Common myeloid progenitor, CD34-positive (primary cell): Measurements from ENCODE around the gene NR0B2. TPM values are rescaled to one million over a fixed set of nuclear protein-coding genes. Genes with fewer than 3 reads are reported as not detected.
A peak's percentile ranks its signal among the peaks of the same experiment; 100 is the strongest.

Source experiments
- CTCF ChIA-PET: fragments of 350-600 bp; sonication (Branson Sonifier 250); formaldehyde crosslinking; loops from one replicate; lab custom pipeline; 2021; ENCODE audit warnings: antibody characterized with exemption; lab: Charles Lee
- POLR2A ChIA-PET: fragments of 350-600 bp; sonication (Branson Sonifier 250); formaldehyde crosslinking; loops from one replicate; lab custom pipeline; 2021; ENCODE audit warnings: antibody characterized with exemption; lab: Charles Lee
- DNase-seq, 3 donors: peaks; one replicate each; pipeline versions ENCODE4 v3.0.0 to v3.0.0-alpha.2; 2013
- H3K27ac ChIP-seq, 2 experiments: 1 replicate in 1 of 2; 2 replicates in 1 of 2; pipeline ENCODE4 v1.7.0; 2013; ENCODE audit warnings: inconsistent platforms in 2 of 2, low read length in 2 of 2, mild to moderate bottlenecking in 2 of 2, low read depth in 1 of 2, moderate library complexity in 1 of 2; ENCODE audit not compliant: severe bottlenecking in 2 of 2, insufficient read depth in 1 of 2, poor library complexity in 1 of 2
- H3K27me3 ChIP-seq, 5 experiments: replicated peaks in 2 of 5; 1 replicate in 3 of 5; 2 replicates in 2 of 5; pipeline versions ENCODE4 v1.6.1 to v1.7.0; 2013; ENCODE audit warnings: low read length in 4 of 5, mild to moderate bottlenecking in 2 of 5, moderate library complexity in 2 of 5, inconsistent platforms in 1 of 5; ENCODE audit not compliant: insufficient read depth in 5 of 5, control insufficient read depth in 4 of 5
- H3K36me3 ChIP-seq, 4 experiments: 1 replicate in 2 of 4; 2 replicates in 2 of 4; pipeline versions ENCODE4 v1.6.1 to v1.7.0; 2013; ENCODE audit warnings: low read length in 3 of 4, control low read depth in 1 of 4, mild to moderate bottlenecking in 1 of 4; ENCODE audit not compliant: control insufficient read depth in 4 of 4, insufficient read depth in 4 of 4
- H3K4me1 ChIP-seq, 4 experiments: 1 replicate in 3 of 4; 2 replicates in 1 of 4; pipeline versions ENCODE4 v1.6.1 to v1.7.1; 2013; ENCODE audit warnings: low read length in 3 of 4, mild to moderate bottlenecking in 3 of 4, control low read depth in 1 of 4, inconsistent platforms in 1 of 4, moderate library complexity in 1 of 4; ENCODE audit not compliant: control insufficient read depth in 4 of 4, insufficient read depth in 4 of 4; ENCODE audit errors: control extremely low read depth in 1 of 4
- H3K4me3 ChIP-seq, 7 experiments: 1 replicate in 4 of 7; 2 replicates in 3 of 7; pipeline versions ENCODE4 v1.5.1 to v1.7.0; 2013; ENCODE audit warnings: mild to moderate bottlenecking in 7 of 7, low read length in 6 of 7, moderate library complexity in 6 of 7, inconsistent platforms in 2 of 7, low read depth in 2 of 7, control low read depth in 1 of 7; ENCODE audit not compliant: insufficient read depth in 4 of 7, control insufficient read depth in 1 of 7; ENCODE audit errors: extremely low read depth in 1 of 7
- H3K9me3 ChIP-seq, 5 experiments: 1 replicate in 4 of 5; 2 replicates in 1 of 5; pipeline versions ENCODE4 v1.6.1 to v1.7.1; 2013; ENCODE audit warnings: low read length in 4 of 5, mild to moderate bottlenecking in 2 of 5, inconsistent platforms in 1 of 5, low read depth in 1 of 5, moderate library complexity in 1 of 5; ENCODE audit not compliant: control insufficient read depth in 4 of 5, insufficient read depth in 2 of 5; ENCODE audit errors: control extremely low read depth in 1 of 5
- WGBS: methylation state at CpG from one replicate; pipeline ENCODE4 v1.1.5; 2013; ENCODE audit not compliant: insufficient coverage; 5-methylcytosine and 5-hydroxymethylcytosine counted together
- polyA plus RNA-seq: library from polyadenylated mRNA; unstranded; fragments of 120-200 nt; gene quantifications from one replicate; pipeline ENCODE4 v1.2.1, GENCODE V29; 2013

The NR0B2 gene, protein sequence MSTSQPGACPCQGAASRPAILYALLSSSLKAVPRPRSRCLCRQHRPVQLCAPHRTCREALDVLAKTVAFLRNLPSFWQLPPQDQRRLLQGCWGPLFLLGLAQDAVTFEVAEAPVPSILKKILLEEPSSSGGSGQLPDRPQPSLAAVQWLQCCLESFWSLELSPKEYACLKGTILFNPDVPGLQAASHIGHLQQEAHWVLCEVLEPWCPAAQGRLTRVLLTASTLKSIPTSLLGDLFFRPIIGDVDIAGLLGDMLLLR
- polyA plus RNA-seq, result not detected

DNA sequence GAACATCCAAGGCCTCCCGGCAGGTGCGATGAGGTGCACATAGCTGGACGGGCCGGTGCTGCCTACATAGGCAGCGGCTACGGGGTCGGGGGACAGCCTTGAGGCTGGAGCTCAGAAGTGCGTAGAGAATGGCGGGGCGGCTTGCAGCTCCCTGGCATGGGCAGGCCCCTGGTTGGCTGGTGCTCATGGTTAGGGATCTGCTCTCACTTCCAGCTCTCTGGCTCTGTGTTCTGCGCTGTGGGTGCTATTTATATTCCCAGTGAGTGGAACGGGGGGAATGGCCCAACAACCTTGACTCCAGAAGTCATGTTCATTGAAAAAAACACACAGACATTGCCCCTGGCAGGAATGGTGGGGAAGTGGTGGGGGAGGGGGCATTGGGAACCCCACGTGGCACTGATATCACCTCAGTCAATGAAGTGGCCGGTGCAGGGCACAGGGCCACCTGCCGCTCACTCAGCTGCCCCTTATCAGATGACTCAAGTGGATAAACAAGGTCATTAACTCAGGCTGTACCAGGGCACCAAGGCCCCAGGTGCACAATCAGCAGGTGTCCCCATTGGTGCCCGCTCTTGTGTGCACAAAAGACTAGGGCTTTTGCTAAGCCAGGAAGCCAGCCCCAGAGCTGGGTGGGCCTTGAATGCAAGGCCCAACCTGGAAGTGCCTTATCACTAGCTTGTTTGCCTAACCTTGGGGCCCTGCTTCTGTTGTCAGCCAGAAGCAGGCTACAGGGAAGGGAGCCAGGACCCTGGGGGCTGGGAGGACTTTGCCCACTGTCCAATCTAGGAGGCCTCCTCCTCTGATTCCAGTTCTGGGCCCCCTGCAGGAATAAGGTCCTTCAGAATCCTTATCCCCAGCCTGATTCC lies at the start of gene NR0B2:
TSS of gene NR0B2 (minus strand) at position 222 of the 866 bp plus-strand sequence. CDS start at position 187, 35 bp downstream.
- DNase-seq, result no peak
- WGBS, result 97% methylated on average over 14 of the region's 16 CpGs
- Histone ChIP-seq H3K27ac (peak within 1 kb of the TSS in 1 of 2 experiments; percentile 61), H3K9me3 (no peaks in the 10 kb centered on the region), H3K4me3 (no peak within 1 kb of the TSS), H3K4me1 (no peaks in the 10 kb centered on the region), H3K36me3 (no peaks in the 10 kb centered on the region), H3K27me3 (no peaks in the 10 kb centered on the region)
- CTCF ChIA-PET, result no interaction called here
- POLR2A ChIA-PET, result interaction anchor here (0.8 kb wide), 1 partner anchor 13 kb away, joined by 3 read pairs; no protein-coding TSS in a partner anchor

DNA sequence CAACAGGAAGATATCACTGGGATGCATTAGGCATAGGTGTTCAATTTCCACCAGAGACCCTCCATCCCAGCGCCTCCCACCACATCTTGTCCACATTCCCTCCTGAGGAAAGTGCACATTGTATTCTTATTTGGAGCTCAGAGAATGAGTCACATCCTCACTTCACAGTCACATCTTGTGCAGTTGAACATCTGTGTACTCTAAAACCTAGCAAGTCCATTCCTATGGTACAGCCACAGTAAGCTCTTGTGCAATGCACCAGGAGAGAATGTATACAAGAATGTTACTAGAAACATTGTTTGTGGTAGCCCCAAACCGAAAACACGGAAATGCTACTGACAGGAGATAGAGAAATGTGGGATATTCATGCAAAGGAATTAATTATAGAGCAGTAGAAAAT lies 48.1 kb upstream of the NR0B2 start:
- DNase-seq, result peak; percentile 14 to 80 (median 67)
- Histone ChIP-seq H3K36me3 (no peaks in the 10 kb centered on the region), H3K9me3 (no peaks in the 10 kb centered on the region), H3K27ac (no peak overlapping the region), H3K4me3 (no peak overlapping the region), H3K27me3 (peaks cover 6 to 53% (median 28%) of the 10 kb centered on the region in 5 experiments), H3K4me1 (peaks cover 0 to 16% (median 13%) of the 10 kb centered on the region in 4 experiments)
- 86% methylated on average over 1 of the region's 3 CpGs for whole genome bisulfite sequencing
- ChIA-PET POLR2A (no interaction called here), CTCF (interaction anchor here (1.0 kb wide), 2 partner anchors 35 to 47 kb away, joined by 3 read pairs; no protein-coding TSS in a partner anchor)

DNA sequence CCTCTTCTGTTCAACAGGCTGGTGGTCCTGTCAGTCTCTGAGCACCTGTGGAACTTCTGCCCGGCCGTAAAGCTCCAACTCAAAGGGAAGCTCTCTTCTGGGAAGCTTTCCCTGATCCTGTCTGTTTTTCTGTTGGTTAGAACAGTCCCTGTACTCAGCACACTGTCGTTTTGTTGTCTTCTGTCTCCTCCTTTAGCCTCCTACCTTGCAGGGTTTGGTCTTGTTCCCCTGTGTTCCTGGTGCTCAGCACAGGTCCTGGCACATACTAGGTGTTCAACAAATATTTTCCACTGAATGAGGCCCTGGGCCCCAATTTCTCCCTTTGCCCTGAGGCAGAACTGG lies 46.8 kb upstream of the NR0B2 start:
- Histone ChIP-seq H3K27ac (no peak overlapping the region), H3K27me3 (peaks cover 6 to 54% (median 30%) of the 10 kb centered on the region in 5 experiments), H3K4me3 (peak overlapping the region in 4 of 7 experiments; percentile 46 to 68 (median 56)), H3K4me1 (peaks cover 0 to 16% (median 13%) of the 10 kb centered on the region in 4 experiments), H3K9me3 (peaks cover 2 to 10% (median 6%) of the 10 kb centered on the region in 5 experiments), H3K36me3 (no peaks in the 10 kb centered on the region)
- no peak for DNase-seq
- CTCF ChIA-PET, result interaction anchor here (1.2 kb wide), 1 partner anchor 137 kb away, joined by 3 read pairs; no protein-coding TSS in a partner anchor
- WGBS, result 57% methylated on average over 3 of the region's 3 CpGs
- POLR2A ChIA-PET, result interaction anchor here (0.6 kb wide), 1 partner anchor 124 kb away, joined by 3 read pairs; no protein-coding TSS in a partner anchor

DNA sequence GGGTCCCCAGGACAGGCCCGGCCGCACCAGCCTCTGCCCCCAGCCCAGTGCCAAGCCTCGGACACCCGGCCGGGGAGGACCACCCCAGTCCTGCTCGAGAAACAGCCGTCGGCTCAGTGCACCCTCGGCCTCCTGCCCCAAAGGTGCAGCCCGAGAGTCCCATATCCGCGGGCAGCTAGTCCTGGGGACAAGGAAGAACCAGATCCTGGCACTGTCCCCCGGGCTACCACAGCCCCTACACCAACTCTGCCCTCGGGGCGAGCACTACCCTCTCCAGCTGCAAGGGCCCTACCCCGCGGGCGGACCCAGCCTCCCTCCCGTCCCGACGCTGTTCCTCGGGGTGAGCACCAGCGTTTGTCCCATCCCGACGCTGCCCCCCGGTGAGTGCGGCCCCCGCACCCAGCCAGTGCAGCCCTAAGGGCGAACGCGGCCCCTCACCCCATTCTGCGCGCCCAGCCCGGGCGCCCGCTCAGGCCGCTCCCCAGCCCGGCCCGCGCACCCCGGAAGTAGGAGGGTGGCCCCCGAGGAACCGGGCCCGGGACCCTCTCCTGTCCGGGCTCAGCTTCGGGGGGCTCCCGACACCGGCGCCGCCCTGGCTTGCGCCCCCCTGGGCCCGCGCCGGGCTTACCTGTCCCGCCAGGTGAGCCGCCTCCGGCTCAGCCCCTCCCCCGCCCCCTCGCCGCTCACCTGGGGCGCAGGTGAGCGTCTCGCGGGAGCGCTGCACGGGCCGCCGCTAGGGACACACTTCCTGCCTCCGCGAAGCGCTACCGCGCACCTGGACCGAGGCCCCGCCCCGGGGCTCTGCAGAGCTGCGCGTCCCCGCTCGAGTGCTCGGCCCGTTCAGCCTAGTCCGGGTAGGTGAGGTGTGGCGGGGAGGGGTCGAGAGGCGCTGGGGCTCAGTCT lies 46.2 kb upstream of the NR0B2 start, which contains the start of gene KDF1:
TSS of gene KDF1 (minus strand) at position 747 of the 903 bp plus-strand sequence. CDS start 8,088 bp downstream, outside the sequence.
- no peak within 1 kb of the TSS for H3K27ac ChIP-seq
- DNase-seq, result peak in 1 of 3 donors; percentile 31
- H3K4me3 ChIP-seq, result peak within 1 kb of the TSS; percentile 11 to 68 (median 46)
- ChIA-PET CTCF (interaction anchor here (1.2 kb wide), 1 partner anchor 138 kb away, joined by 3 read pairs; no protein-coding TSS in a partner anchor), POLR2A (no interaction called here)
- H3K36me3 ChIP-seq, result no peaks in the 10 kb centered on the region
- peaks cover 2 to 10% (median 6%) of the 10 kb centered on the region in 5 experiments for H3K9me3 ChIP-seq
- peaks cover 6 to 54% (median 30%) of the 10 kb centered on the region in 5 experiments for H3K27me3 ChIP-seq
- H3K4me1 ChIP-seq, result peaks cover 0 to 16% (median 13%) of the 10 kb centered on the region in 4 experiments
- WGBS, result 2% methylated on average over 68 of the region's 86 CpGs

DNA sequence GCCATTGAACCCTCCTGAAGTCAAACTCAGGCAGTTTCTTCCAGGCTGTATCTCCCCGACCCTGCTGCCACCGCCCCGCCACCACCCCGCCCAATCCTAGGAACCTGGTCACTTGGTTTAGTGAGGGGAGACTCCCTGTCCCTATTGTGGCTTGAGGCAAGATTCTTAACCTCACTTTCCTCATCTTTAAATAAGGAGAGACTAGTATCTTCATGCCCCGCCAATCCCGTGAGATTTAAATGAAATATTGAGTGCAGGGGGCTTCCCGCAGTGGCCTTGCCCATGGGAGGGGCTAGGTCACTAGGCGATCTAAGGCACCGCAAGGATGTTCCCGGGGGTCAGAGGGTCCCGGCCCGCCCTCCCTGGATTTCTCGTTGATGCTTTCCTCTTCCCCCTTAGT lies 45.5 kb upstream of the NR0B2 start:
- DNase-seq, result no peak
- CTCF ChIA-PET, result no interaction called here
- POLR2A ChIA-PET, result no interaction called here
- 19% methylated on average over 8 of the region's 13 CpGs for WGBS
- H3K4me1 ChIP-seq, result peaks cover 0 to 16% (median 13%) of the 10 kb centered on the region in 4 experiments
- H3K36me3 ChIP-seq, result no peaks in the 10 kb centered on the region
- H3K9me3 ChIP-seq, result peaks cover 2 to 10% (median 6%) of the 10 kb centered on the region in 5 experiments
- peak overlapping the region in 3 of 7 experiments; percentile 55 to 68 (median 56) for H3K4me3 ChIP-seq
- H3K27me3 ChIP-seq, result peaks cover 6 to 54% (median 30%) of the 10 kb centered on the region in 5 experiments
- no peak overlapping the region for H3K27ac ChIP-seq

DNA sequence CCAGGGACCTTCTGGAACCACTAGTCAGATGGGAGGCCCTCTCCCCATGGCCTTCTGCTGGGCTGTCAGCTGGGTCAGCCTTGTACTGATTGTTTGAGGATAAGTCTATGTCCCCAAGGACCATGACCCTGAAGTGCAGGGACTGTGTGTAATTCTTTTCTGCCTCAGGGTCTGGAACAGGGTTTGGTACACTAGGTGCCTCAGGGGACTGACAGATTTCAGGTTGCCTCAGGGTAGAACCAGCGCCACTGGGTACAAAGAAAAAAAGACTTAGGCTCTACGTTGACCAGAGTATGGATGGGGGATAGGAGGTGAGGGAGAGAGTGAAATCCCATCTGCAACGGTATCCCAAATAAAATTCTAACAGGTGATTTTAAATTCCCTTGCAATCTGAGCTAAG lies 43.5 kb upstream of the NR0B2 start:
- peaks cover 2 to 10% (median 6%) of the 10 kb centered on the region in 5 experiments for H3K9me3 ChIP-seq
- peaks cover 0 to 16% (median 13%) of the 10 kb centered on the region in 4 experiments for H3K4me1 ChIP-seq
- ChIA-PET CTCF (interaction anchor here (1.8 kb wide), 1 partner anchor 9 kb away, joined by 5 read pairs; no protein-coding TSS in a partner anchor), POLR2A (no interaction called here)
- no peak overlapping the region for H3K4me3 ChIP-seq
- no peak overlapping the region for H3K27ac ChIP-seq
- peaks cover 6 to 51% (median 30%) of the 10 kb centered on the region in 5 experiments for H3K27me3 ChIP-seq
- no peak for DNase-seq
- WGBS, result 100% methylated on average over 3 of the region's 3 CpGs
- no peaks in the 10 kb centered on the region for H3K36me3 ChIP-seq
